Measurements from ENCODE around the gene PNKP.

The PNKP gene

GRCh38 chr19:49862391-49863253 lies 4.8 kb downstream of the PNKP start (continued):
- peak; percentile 87 for TF ChIP-seq KLF17 (tag by site-specific recombination; IDR thresholded peaks at IDR 0.05)
- no peak for TF ChIP-seq ZNF513 (tag by site-specific recombination; IDR thresholded peaks at IDR 0.05)
- TF ChIP-seq ZNF280D (tag by site-specific recombination; IDR thresholded peaks at IDR 0.05) = no peak
- TF ChIP-seq ZFP3 (tag by site-specific recombination; IDR thresholded peaks at IDR 0.05; ENCODE audit: low read depth) = no peak
- no peak for TF ChIP-seq ZNF416 (tag by site-specific recombination; IDR thresholded peaks at IDR 0.05)
- TF ChIP-seq ZSCAN16 (tag by site-specific recombination; IDR thresholded peaks at IDR 0.05) = no peak
- TF ChIP-seq KLF7 (tag by site-specific recombination; IDR thresholded peaks at IDR 0.05; ENCODE audit: borderline replicate concordance) = no peak
- TF ChIP-seq ZNF26 (tag by site-specific recombination; IDR thresholded peaks at IDR 0.05) = no peak
- no peak for TF ChIP-seq ZNF133 (tag by site-specific recombination; IDR thresholded peaks at IDR 0.05)
- no peak for TF ChIP-seq ZNF473 (tag by site-specific recombination; IDR thresholded peaks at IDR 0.05)

- H3K4me1 ChIP-seq (ENCODE audit: control insufficient read depth, insufficient read depth, low read length) = peaks cover 23% of the 10 kb centered on the region
- H3K27ac ChIP-seq (ENCODE audit: extremely low read depth, low read depth, low read length) = no peak overlapping the region
- H3K9me3 ChIP-seq (ENCODE audit: control insufficient read depth, insufficient read depth, low read depth, low read length) = no peaks in the 10 kb centered on the region
- TF ChIP-seq KLF8 (tag by site-specific recombination; IDR thresholded peaks at IDR 0.05) (peak; percentile 11; the same call in 1 of the 2 replicates), GLIS1 (tag by site-specific recombination; IDR thresholded peaks at IDR 0.05) (peak; percentile 29; the same call in 1 of the 2 replicates), PRDM6 (tag by site-specific recombination; IDR thresholded peaks at IDR 0.05) (no peak), HOXD13 (CRISPR knock-in tag; IDR thresholded peaks at IDR 0.05; ENCODE audit: borderline replicate concordance) (no peak)
- peaks cover 21 to 78% of the 10 kb centered on the region in 2 experiments for H3K36me3 ChIP-seq (ENCODE audit: control insufficient read depth in 2 of 2, insufficient read depth in 1 of 2, low read length in 2 of 2)
- ChIA-PET POLR2A (interaction anchor here (0.6 to 8.2 kb wide), 5 partner anchors 10 to 137 kb away, joined by 3 to 128 read pairs (median 4); partner anchors contain the start of genes AKT1S1, PTOV1 and TBC1D17), CTCF (no interaction called here)
- no peak overlapping the region for H3K4me3 ChIP-seq (ENCODE audit: low read depth, low read length)
These were observed 5.6 kb downstream of the PNKP start for GRCh38 chr19:49861541-49862378.

Data from HEK293 (cell line).